HUES6 (cell line): ENCODE results near the gene RNF180.
"Not testable (repeated sequence)": the region's sequence is repeated elsewhere in the genome, so short reads cannot be mapped to it uniquely, and the experiment has no call there.

Source experiments
- H3K27ac ChIP-seq: 2 replicates; pipeline ENCODE4 v1.7.0; 2013; ENCODE audit warnings: low read depth, mild to moderate bottlenecking, low read length, inconsistent platforms
- H3K27me3 ChIP-seq: 2 replicates; pipeline ENCODE4 v1.6.1; 2013; ENCODE audit warnings: low read length; ENCODE audit not compliant: control insufficient read depth, insufficient read depth
- H3K36me3 ChIP-seq: 2 replicates; pipeline ENCODE4 v1.6.1; 2013; ENCODE audit warnings: low read length; ENCODE audit not compliant: control insufficient read depth, insufficient read depth
- H3K4me1 ChIP-seq: 2 replicates; pipeline ENCODE4 v1.6.1; 2013; ENCODE audit warnings: low read length; ENCODE audit not compliant: control insufficient read depth, insufficient read depth
- H3K4me3 ChIP-seq: 2 replicates; pipeline ENCODE4 v1.5.1; 2013; ENCODE audit warnings: low read depth, low read length
- H3K9ac ChIP-seq: one replicate; pipeline ENCODE4 v1.6.1; 2013; ENCODE audit warnings: mild to moderate bottlenecking, low read length
- H3K9me3 ChIP-seq: 2 replicates; pipeline ENCODE4 v1.6.1; 2013; ENCODE audit warnings: low read depth, low read length; ENCODE audit not compliant: control insufficient read depth, insufficient read depth

Gene RNF180

DNA sequence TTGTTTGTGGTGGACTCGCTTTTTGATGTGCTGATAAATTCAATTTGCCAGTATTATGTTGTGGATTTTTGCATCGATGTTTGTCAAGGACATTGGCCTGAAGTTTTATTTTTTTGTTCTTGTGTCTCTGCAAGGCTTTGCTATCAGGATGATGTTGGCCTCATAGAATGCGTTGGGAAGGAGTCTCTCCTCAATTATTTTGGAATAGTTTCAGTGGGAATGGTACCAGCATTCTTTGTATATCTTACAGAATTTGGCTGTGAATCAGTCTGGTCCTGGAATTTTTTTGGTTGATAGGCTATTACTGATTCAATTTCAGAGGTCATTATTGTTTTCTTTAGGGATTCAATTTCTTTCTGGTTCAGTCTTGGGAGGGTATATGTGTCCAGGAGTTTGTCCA lies 198.8 kb downstream of the RNF180 start:
- Histone ChIP-seq H3K9me3 (peaks cover 6% of the 10 kb centered on the region), H3K36me3 (no peaks in the 10 kb centered on the region), H3K4me3 (no peak overlapping the region), H3K27me3 (no peaks in the 10 kb centered on the region), H3K4me1 (no peaks in the 10 kb centered on the region), H3K27ac (no peak overlapping the region), H3K9ac (no peak overlapping the region)

DNA sequence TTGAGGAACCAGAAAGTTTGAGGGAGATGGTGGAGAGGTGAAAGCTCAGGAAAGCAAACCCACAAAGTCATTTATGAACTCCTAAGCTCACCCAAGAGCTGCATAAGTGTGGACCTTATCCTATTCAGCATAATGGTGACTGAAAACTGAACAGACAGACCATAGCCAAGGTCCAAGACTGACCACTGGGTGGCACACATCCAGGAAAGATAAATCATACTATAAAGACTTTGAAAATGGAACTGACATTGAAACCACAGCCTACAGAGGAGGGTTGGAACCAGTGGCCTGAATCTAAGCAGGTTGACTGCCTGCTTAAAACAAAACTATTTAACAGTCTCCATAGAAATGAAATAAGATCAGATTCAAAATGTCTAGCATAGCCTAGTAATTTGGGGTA lies 219.1 kb downstream of the RNF180 start:
- Histone ChIP-seq H3K9ac (no peak overlapping the region), H3K27ac (no peak overlapping the region), H3K27me3 (no peaks in the 10 kb centered on the region), H3K4me3 (no peak overlapping the region), H3K9me3 (no peaks in the 10 kb centered on the region), H3K36me3 (no peaks in the 10 kb centered on the region), H3K4me1 (no peaks in the 10 kb centered on the region)

DNA sequence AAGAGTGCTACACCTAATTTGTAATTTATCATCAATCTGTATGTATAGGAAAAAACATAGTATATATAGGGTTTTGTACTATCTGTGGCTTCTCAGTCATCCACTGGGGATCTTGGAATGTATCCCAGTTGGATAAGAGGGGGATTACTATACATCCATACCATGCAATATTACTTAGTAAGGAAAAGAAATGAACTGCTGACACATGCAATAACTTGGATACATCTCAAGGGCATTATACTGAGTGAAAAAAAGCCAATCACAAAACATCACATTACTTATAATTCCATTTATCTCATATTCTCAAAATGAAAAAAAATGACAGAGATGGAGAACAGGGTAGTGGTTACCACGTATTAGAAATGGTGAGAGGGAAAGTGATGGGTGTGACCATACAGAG lies 231.9 kb downstream of the RNF180 start:
- H3K27ac ChIP-seq: no peak overlapping the region
- H3K9ac ChIP-seq: no peak overlapping the region
- no peaks in the 10 kb centered on the region for H3K4me1 ChIP-seq
- peaks cover 4% of the 10 kb centered on the region for H3K9me3 ChIP-seq
- no peaks in the 10 kb centered on the region for H3K27me3 ChIP-seq
- H3K4me3 ChIP-seq: no peak overlapping the region
- no peaks in the 10 kb centered on the region for H3K36me3 ChIP-seq

DNA sequence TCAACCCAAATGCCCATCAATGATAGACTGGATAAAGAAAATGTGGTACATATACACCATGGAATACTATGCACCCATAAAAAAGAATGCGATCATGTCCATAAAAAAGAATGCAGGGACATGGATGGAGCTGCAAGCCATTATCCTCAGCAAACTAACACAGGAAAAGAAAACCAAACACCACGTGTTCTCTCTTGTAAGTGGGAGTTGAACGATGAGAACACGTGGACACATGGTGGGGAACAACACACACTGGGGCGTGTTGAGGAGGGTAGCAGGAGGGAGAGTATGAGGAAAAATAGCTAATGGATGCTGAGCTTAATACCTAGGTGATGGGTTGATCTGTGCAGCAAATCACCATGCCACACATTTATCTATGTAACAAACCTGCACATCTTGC lies 233.1 kb downstream of the RNF180 start:
- H3K4me1 ChIP-seq, H3K4me3 ChIP-seq, H3K27me3 ChIP-seq, H3K36me3 ChIP-seq, H3K27ac ChIP-seq, H3K9me3 ChIP-seq, H3K9ac ChIP-seq: not testable (repeated sequence)

DNA sequence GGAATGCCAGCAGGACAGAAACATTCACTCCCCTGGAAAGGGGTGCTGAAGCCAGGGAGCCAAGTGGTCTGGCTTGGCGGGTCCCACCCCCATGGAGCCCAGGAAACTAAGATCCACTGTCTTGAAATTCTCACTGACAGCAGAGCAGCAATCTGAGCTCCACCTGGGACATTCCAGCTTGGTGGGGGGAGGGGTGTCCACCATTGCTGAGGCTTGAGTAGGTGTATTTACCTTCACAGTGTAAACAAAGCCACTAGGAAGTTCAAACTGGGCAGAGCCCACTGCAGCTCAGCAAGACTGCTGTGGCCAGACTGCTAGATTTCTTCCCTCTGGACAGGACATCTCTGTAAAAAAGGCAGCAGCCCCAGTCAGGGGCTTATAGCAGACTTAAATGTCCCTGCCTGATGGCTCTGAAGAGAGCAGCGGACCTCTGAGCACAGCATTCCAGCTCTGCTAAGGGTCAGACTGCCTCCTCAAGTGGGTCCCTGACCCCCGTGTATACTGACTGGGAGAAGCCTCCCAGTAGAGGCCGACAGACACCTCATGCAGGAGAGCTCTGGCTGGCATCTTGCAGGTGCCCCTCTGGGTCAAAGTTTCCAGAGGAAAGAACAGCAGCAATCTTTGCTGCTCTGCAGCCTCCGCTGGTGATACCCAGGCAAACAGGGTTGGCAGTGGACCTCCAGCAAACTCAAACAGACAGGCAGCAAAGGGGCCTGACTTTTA lies 241.6 kb downstream of the RNF180 start:
- H3K36me3 ChIP-seq, H3K9ac ChIP-seq, H3K27ac ChIP-seq, H3K27me3 ChIP-seq, H3K4me3 ChIP-seq, H3K4me1 ChIP-seq, H3K9me3 ChIP-seq: not testable (repeated sequence)

DNA sequence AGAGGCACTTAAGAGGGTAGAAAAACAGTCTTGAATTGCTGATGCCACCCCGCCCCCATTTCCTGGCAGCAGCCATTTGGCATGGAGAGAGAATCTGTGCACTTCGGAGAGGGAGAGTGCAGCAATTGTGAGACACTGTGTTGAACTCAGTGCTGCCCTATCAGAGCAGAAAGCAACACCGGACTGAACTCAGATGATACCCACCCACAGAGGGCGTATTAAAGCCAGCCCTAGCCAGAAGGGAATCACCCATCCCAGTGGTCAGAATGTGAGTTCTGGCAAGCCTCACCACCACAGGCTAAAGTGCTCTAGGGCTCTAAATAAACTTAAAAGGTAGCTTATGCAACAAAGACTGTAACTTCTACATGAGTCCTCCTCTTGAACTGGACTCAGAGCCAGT lies 251.7 kb downstream of the RNF180 start:
- Histone ChIP-seq H3K27me3 (no peaks in the 10 kb centered on the region), H3K27ac (no peak overlapping the region), H3K4me1 (peaks cover 9% of the 10 kb centered on the region; the same call in 1 of the 2 replicates), H3K36me3 (no peaks in the 10 kb centered on the region), H3K4me3 (no peak overlapping the region), H3K9me3 (no peaks in the 10 kb centered on the region), H3K9ac (no peak overlapping the region)

DNA sequence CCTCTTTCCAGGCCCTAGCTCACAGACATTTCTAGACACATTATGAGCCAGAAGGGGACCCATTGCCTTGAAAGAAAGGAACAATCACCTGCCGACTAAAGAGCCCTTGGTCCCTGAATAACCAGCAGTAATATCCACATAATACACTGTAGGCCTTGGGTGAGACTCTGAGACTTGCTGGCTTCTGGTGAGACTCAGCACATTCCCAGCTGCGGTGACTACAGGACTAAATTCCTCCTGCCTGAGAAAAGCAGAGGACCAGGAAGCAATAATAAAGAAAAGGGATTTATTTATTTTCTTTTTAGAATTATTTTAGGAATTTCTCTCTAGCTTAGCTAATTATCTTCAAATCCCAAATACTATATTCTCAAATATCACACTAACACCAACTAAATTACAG lies 252.4 kb downstream of the RNF180 start:
- peaks cover 9% of the 10 kb centered on the region; the same call in 1 of the 2 replicates for H3K4me1 ChIP-seq
- no peak overlapping the region for H3K9ac ChIP-seq
- no peak overlapping the region for H3K27ac ChIP-seq
- no peak overlapping the region for H3K4me3 ChIP-seq
- no peaks in the 10 kb centered on the region for H3K27me3 ChIP-seq
- H3K36me3 ChIP-seq: no peaks in the 10 kb centered on the region
- no peaks in the 10 kb centered on the region for H3K9me3 ChIP-seq
